Epithelial cell of esophagus (primary cell): ENCODE measurements around the gene UBAP2.

ENCODE experiments used
- DNase-seq: peaks from one replicate; pipeline ENCODE4 v3.0.0; 2010; ENCODE audit warnings: low read depth
- H3K4me3 ChIP-seq: 2 replicates; pipeline ENCODE4 v1.5.1; 2011; ENCODE audit warnings: mild to moderate bottlenecking, low read length, control low read depth
- TF ChIP-seq, protein P1 (sequence below): IDR thresholded peaks from 2 replicates; pipeline ENCODE4 v1.5.1; 2011; ENCODE audit warnings: low read depth, mild to moderate bottlenecking, low read length, control low read depth, inconsistent platforms; ENCODE audit not compliant: insufficient read depth; ENCODE audit errors: missing control alignments

The UBAP2 gene

DNA sequence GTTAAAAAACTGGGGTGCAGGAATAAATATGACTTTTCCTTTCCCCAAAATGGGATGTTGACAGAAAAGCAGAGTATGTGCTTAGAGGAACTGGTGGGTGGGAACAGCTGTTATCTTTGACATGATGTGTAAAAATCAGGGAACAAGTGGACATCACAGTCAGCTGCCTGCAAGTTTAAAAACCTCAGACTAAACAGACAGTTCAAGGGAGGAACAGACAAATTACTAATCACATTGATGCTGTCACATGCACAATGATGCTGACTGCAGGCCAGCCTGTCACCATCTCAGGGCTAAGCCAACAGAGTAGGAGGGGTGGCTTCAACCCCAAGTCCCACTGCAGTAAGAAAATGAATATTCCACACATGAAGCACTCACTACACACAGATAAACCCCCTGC is 38.2 kb upstream of the UBAP2 start:
- H3K4me3 ChIP-seq = no peak overlapping the region
- DNase-seq = no peak
- TF ChIP-seq, protein P1, sequence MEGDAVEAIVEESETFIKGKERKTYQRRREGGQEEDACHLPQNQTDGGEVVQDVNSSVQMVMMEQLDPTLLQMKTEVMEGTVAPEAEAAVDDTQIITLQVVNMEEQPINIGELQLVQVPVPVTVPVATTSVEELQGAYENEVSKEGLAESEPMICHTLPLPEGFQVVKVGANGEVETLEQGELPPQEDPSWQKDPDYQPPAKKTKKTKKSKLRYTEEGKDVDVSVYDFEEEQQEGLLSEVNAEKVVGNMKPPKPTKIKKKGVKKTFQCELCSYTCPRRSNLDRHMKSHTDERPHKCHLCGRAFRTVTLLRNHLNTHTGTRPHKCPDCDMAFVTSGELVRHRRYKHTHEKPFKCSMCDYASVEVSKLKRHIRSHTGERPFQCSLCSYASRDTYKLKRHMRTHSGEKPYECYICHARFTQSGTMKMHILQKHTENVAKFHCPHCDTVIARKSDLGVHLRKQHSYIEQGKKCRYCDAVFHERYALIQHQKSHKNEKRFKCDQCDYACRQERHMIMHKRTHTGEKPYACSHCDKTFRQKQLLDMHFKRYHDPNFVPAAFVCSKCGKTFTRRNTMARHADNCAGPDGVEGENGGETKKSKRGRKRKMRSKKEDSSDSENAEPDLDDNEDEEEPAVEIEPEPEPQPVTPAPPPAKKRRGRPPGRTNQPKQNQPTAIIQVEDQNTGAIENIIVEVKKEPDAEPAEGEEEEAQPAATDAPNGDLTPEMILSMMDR = no peak

DNA sequence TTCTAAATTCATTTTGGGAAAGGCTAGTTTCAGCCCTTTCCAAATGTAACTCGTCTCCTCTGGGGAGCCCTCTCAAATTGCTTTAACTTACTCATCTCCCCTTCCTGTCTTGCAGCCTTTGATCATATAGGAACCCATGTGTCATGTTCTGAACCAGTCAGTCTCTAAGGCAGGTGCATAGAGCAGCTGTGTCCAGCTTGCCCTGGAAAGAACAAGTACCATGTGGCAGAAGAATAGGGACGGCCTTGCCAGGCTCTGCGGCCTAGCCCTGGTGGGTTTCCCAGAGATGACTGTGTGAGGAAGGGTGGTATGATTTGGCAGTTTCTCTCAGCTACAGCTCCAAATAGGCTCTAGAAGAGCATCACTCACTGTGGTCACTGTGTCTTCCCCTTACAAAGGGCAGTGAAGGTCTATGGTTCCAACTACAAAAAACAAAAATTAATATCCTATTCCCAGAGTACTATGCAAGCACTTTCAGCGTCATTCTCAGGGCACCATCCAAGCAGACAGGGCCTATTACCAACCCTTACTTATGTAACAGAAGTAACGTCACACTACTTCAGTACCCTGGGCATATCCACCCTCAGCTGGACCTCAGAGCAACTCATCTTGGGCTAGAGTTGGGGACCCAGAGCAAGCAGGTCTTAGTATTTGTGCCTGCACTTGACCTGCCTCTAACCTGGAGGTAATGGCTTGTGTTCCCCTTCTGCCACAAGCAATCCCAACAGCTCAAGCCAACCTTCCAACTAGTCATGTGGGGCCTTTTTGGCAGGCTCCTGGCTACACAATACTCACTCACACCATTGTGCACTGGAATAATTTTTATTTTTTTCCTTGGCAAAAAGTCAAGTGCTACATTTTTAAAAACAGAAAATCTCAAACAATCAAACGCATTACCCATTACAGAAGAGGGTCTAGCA is 37.2 kb upstream of the UBAP2 start:
- no peak overlapping the region for H3K4me3 ChIP-seq
- TF ChIP-seq, protein P1 = no peak
- no peak for DNase-seq

DNA sequence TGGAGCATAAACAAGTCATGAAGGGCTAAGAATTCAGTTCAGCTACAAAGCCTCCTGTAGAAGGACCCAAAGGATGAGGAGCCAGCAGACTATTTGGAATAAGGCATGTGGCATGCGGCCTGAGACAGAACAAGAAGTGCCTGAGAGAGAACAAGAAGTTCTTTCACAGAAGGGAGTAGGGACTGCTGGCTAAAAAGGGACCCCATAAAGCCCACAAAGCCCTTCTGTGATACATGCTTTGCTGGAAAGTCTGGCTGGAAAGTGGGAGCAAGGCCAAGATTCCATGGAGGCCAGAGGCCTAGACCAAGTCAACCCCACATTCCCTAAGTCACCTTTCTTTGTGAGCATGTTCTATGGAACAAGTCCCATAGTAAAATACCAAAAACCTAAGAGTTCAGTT is 35.9 kb upstream of the UBAP2 start:
- TF ChIP-seq, protein P1 = no peak
- DNase-seq = no peak
- no peak overlapping the region for H3K4me3 ChIP-seq

DNA sequence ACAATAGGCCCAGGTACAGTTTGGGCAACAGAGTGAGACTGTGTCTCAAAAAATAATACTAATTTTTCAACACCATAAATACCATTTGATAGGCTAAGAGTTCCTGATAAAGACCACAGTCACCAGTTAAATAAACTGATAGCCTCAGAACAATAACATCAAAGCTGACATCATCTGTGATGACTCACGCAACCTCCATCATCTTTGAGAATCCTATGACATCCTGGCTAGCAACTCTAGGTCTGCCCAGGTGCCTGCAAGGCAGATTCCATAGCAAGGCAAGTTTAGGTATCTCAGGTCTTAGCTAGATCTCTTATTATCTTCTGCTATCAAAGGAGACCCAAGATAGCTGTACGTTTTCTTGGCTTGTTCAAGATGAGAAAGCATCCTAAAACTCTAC is 30.5 kb upstream of the UBAP2 start:
- DNase-seq = peak; percentile 91
- TF ChIP-seq, protein P1 = no peak
- H3K4me3 ChIP-seq = no peak overlapping the region

DNA sequence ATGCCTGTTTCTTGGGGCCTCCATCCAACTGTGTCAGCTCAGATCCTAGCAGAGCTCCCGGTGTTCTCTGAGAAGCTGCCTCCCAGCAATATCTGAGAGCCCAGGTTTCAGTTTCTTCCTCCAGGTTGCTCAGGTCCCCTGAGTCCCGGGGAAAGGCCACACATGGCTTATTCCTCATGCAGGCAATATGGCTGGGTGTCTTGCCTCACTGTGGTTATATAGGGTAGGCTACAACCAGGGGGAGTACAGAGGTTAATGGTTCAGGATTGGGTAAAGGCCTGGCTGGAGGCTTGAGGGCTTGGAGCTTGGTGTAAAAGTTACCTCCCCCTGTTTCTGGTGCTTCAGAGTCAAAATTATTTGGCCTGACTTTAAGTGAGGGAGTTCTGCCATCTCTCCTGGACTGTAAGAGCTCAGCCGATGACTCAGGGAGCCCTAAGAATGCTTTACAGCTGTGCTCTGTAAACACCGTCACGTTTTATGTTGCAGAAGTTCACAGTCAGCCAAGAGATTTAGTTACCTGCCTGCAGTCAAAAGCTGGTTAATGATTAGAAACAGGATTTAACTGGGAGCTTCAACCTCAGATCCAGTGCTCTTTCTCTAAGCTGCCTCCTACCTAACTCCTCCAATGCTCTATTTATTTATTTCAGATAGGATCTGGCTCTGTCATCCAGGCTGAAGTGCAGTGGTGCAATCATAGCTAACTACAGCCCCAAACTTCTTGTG is 24.3 kb upstream of the UBAP2 start:
- H3K4me3 ChIP-seq = no peak overlapping the region
- peak; percentile 96 for DNase-seq
- TF ChIP-seq, protein P1 = no peak

DNA sequence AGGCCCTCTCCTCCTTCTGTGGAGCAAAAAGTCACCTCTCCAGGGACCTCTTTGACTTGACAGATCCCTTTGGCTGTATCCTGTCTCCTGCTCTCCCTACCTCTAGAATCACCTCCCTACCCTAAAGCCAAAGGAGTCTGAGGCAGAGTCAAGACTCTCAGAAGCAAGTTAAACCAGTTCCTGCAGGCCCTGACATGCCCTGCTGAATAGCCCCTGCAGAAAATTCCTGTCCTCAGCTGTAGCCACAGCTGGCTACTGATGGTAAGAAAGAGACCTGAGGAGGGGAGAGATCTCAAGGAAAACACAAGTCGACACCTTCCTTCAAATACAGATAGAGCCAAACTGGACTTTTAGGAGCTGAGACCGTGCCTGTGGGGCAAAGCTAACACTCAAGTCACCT is 23.7 kb upstream of the UBAP2 start:
- H3K4me3 ChIP-seq = no peak overlapping the region
- peak; percentile 99 for DNase-seq
- TF ChIP-seq, protein P1 = no peak
